Measurements from ENCODE around the gene NUDT8.
"Not testable (repeated sequence)": the region's sequence is repeated elsewhere in the genome, so short reads cannot be mapped to it uniquely, and the experiment has no call there.

GRCh38 chr11:67620621-67621020 is 9.1 kb downstream of the NUDT8 start:
- TF ChIP-seq CTCF (IDR thresholded peaks at IDR 0.05); EZH2 (IDR thresholded peaks at IDR 0.05; ENCODE audit: borderline replicate concordance, insufficient read depth, low read depth, low read length, poor library complexity, severe bottlenecking): not testable (repeated sequence)

Data from B cell (primary cell).